GM18520 (cell line): ENCODE measurements around the gene KRTAP10-7.
"Not testable (repeated sequence)": the region's sequence is repeated elsewhere in the genome, so short reads cannot be mapped to it uniquely, and the experiment has no call there.

Experiments used
- ATAC-seq: cut with Tn5 transposase; IDR thresholded peaks from one replicate; pipeline ENCODE4 v1.9.1; 2021; ENCODE audit not compliant: unreplicated experiment

Gene KRTAP10-7

GRCh38 chr21:44571296-44571695 lies 29.1 kb upstream of the KRTAP10-7 start:
- no peak for ATAC-seq

DNA sequence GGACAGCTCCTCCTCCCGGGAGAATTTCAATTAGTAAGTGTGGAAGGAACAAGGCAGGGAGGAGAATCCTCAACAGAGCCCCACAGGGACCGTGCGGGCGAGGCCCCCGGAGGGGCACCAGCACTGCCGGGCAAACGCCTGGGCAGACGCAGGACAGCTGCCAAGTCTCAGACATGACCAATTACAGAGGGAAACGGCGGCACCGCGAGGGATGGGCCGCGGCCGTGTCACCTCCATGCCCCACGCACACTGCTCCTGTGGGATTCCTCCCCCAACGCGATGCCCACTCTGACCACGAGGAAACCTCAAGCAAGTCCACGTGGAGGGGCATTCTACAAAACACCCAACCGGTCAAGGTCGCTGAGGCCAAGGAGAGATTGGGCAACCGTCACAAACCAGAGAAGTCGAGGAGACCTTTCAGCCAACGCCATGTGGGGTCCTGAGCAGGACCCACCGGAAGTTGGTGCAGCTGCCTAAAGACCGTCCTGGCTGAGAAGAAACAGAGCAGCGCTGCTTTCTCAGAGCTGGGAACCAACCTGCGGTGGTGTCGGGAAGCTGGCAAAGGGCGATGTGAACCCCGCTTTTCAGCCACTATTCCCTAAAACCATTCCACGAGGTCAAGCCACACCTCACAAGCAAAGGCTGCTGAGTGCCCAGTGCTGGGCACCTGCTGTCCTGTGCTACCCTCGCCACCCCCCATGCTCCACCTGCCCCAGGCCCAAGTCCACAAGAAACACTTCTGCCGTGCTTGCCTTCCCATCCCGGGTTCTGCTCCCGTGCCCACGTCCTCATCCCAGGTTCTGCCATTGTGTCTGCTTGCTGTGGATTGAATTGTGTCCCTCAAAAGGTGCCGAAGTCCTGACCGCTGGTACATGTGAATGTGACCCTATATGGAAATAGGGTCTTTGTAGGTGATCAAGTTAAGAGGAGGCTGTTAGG lies 28.3 kb upstream of the KRTAP10-7 start:
- no peak for ATAC-seq

DNA sequence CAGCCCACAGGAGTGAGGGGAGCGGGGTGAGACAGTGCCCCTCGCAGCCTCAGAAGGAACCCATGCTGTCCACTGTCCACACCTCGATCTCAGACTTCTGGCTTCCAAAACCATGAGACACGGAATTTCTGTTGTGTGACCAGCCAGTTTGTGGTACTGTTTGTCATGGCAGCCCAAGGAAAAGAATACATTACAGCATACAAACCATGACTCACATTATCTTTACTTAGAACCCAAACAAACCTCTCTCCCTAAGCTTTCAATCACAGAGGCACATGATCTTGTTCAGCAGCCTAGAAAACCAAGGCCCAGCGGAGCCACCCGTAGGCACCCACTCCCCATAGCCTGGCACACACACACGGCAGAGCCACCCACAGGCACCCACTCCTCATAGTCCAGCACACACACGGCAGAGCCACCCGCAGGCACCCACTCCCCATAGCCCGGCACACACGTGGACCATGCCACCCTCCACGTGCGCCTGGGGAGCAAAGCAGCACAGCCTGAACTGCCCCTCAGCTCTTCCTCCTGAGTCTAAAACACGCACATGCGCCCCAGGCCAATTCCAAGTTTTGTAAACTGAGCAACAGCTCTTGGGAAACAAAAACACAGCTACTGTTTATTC lies 27.3 kb upstream of the KRTAP10-7 start:
- ATAC-seq, result no peak

DNA sequence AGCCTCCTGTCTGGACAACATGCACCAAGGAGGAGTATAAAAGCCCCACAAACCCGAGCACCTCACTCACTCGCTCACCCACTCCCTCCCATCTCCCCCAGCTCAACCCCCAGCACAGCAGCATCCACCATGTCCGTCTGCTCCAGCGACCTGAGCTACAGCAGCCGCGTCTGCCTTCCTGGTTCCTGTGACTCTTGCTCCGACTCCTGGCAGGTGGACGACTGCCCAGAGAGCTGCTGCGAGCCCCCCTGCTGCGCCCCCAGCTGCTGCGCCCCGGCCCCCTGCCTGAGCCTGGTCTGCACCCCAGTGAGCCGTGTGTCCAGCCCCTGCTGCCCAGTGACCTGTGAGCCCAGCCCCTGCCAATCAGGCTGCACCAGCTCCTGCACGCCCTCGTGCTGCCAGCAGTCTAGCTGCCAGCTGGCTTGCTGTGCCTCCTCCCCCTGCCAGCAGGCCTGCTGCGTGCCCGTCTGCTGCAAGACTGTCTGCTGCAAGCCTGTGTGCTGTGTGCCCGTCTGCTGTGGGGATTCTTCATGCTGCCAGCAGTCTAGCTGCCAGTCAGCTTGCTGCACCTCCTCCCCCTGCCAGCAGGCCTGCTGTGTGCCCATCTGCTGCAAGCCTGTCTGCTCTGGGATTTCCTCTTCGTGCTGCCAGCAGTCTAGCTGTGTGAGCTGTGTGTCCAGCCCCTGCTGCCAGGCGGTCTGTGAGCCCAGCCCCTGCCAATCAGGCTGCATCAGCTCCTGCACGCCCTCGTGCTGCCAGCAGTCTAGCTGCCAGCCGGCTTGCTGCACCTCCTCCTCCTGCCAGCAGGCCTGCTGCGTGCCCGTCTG lies 26.6 kb upstream of the KRTAP10-7 start, which contains the start of gene KRTAP10-4:
TSS of gene KRTAP10-4 (plus strand) at position 100 of the 827 bp plus-strand sequence. CDS start at position 130, 30 bp downstream.
- ATAC-seq, result not testable (repeated sequence)

DNA sequence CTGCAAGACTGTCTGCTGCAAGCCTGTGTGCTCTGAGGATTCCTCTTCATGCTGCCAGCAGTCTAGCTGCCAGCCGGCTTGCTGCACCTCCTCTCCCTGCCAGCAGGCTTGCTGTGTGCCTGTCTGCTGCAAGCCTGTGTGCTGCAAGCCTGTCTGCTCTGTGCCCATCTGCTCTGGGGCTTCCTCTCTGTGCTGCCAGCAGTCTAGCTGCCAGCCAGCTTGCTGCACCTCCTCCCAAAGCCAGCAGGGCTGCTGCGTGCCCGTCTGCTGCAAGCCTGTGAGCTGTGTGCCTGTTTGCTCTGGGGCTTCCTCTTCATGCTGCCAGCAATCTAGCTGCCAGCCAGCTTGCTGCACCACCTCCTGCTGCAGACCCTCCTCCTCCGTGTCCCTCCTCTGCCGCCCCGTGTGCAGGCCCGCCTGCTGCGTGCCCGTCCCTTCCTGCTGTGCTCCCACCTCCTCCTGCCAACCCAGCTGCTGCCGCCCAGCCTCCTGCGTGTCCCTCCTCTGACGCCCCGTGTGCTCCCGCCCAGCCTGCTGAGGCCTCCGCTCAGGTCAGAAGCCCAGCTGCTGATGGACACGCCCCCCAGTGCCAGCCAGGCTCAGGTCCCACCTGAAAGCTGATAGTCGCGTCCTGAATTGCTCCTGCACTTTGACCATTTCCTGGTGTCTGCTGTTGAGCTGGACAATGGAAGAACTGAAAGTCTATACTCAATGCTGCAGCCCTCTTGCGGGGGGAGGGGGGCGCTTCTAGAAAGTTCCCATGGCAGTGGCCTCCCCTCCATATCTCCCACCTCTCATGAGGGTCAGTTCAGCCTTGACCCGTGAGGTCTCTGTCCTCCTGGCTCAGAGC lies 25.7 kb upstream of the KRTAP10-7 start:
- ATAC-seq, result no peak

- ATAC-seq, result no peak
Measured at GRCh38 chr21:44575307-44576024, 24.9 kb upstream of the KRTAP10-7 start.

- ATAC-seq, result no peak
Measured at GRCh38 chr21:44576025-44576420, 24.4 kb upstream of the KRTAP10-7 start.

DNA sequence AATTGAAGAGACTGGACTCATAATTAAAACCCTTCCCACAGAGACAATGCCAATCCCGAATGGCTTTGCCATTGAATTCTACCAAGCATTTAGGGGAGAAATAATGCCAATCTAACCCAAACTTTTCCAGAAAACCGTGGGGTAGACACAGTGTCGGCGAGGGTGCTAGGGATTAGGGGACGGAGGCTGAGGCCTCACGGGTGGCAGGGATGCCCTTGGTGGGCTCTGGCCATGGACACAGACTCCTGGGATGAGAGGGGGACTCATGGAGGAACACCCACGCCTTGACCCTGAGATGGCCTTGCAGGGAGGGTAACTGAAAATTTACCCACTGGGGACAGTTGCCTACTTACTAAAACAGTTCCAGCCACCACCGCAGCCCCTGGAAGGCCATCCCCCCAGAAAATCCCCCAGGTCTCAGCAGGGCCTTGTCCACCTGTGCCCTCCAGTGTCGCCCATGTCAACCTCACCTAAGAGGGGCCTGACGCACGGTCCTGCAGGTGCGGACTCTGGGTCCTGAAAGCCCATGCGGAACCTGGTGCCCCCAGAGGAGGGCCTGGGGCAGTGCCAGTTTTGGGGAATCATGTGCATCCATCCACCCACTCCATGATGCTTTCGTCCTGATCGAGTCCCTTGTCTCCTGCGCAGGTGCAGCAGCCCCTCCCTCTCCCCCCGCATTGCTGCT lies 21.9 kb upstream of the KRTAP10-7 start:
- ATAC-seq, result no peak

- ATAC-seq, result no peak
Measured at GRCh38 chr21:44579056-44579832, 21.2 kb upstream of the KRTAP10-7 start.

GRCh38 chr21:44579833-44580144 lies 20.6 kb upstream of the KRTAP10-7 start:
- ATAC-seq, result no peak

DNA sequence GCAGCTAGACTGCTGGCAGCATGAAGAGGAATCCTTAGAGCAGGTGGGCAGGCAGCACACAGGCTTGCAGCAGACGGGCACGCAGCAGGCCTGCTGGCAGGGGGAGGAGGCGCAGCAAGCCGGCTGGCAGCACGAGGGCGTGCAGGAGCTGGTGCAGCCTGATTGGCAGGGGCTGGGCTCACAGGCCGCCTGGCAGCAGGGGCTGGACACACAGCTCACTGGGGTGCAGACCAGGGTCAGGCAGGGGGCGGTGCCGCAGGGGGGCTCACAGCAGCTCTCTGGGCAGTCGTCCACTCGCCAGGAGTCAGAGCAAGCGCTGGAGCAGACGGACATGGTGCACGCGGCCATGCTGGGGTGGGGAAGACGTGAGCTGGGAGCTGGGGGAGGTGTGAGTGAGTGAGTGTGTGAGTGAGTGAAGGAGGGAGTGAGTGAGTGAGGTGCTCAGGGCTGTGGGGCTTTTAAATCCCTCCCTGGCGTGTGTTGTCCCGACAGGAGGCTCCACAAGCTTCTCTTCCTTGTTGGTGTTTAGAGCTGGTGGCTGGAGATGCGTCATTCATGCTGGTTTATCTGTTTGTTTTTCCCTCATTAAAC lies 20.1 kb upstream of the KRTAP10-7 start, which contains the start of gene KRTAP10-5:
TSS of gene KRTAP10-5 (minus strand) at position 374 of the 591 bp plus-strand sequence. CDS start at position 348, 26 bp downstream.
- ATAC-seq, result not testable (repeated sequence)

- no peak for ATAC-seq
Measured at GRCh38 chr21:44581158-44581557, 19.2 kb upstream of the KRTAP10-7 start.

GRCh38 chr21:44582055-44582454 lies 18.3 kb upstream of the KRTAP10-7 start:
- no peak for ATAC-seq

DNA sequence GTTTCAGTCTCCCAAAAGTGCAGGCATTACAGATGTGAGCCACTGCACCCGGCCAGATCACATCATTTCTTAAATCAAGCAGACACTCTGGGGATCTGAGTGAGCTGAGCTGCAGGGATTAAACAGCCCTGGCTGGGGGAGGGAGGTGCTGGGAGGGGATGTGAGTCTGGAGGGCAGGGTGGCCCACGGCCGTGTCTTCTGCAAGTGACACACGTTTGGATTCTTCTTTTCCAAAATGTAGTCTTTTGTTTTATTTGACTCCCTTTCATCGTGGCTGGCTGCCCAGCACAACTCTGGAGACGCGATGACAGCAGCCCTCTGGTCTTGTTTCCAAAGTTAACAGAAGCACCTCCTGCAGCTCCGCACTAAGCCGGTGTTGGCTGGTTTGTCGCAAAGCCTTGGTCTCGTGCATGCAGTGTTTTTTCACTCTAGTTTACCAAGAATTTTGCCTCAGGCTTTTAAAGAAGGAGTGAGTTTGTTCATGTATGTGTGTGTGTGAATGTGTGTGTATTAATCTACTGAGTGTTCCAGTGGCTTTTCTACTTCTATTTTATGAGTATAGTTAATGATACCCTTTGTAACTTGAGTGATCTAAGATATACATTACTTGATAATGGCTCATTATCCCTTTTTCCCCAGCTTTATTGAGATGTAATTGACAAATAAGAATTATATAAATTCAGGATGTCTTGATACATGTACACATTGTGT lies 17.2 kb upstream of the KRTAP10-7 start:
- no peak for ATAC-seq

DNA sequence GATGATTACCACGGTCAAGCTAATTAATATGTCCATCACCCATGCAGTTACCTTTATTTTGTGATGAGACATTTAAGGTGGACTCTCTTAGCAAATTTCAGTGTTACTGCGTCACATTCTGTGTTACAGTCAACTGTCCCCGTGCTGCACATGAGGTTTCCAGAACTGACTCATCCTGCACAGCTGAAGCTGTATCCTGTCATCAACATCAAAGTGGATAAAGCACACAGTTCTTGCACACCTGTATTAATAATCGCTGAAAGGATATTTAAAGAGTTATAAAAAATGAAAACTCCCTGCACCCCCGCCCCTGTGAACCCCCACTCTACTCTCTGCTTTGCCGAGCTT lies 16.6 kb upstream of the KRTAP10-7 start:
- no peak for ATAC-seq

- no peak for ATAC-seq
Measured at GRCh38 chr21:44585892-44586291, 14.5 kb upstream of the KRTAP10-7 start.

DNA sequence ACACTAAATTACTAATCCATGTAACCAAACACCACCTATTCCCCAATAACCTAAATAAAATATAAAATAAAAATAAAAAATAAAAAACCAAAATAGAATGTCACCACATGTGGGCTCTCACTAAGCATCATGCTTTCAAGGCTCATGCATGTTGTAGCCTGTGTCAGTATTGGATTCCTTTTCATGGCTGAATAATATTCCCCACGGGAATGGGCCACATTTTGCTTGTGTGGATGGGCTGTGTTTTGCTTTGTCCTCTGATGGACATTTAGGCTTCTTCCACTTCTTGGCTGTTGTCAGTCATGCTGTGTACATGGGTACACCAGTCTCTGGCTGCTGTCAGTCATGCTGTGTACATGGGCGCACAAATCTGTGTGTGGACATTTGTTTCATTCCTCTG lies 11.3 kb upstream of the KRTAP10-7 start:
- ATAC-seq, result no peak
